ENCODE measurements around the gene DCST2. TPM values are rescaled to one million over a fixed set of nuclear protein-coding genes. Genes with fewer than 3 reads are reported as not detected.

DCST2 gene
- 10 to 100 TPM in 2 of 4 donors, 1 to 10 TPM in 2; 1.9 to 27.1 (median 10.6) TPM for polyA plus RNA-seq
- long read RNA-seq, donor 1: 0 reads
- long read RNA-seq, donor 2: 0 reads
- long read RNA-seq, donor 3, partial matches to known transcripts: 0 of 1 reads
- long read RNA-seq, donor 3, other reads (novel, unspliced or antisense): 0 of 1 reads
- long read RNA-seq, donor 4: 0 reads
- long read RNA-seq, donor 5: 0 reads
- long read RNA-seq, donor 6: 0 reads
- long read RNA-seq, donor 7: 0 reads
- long read RNA-seq, donor 8: 0 reads
- long read RNA-seq, donor 9: 0 reads
- long read RNA-seq, donor 10: 0 reads

DNA sequence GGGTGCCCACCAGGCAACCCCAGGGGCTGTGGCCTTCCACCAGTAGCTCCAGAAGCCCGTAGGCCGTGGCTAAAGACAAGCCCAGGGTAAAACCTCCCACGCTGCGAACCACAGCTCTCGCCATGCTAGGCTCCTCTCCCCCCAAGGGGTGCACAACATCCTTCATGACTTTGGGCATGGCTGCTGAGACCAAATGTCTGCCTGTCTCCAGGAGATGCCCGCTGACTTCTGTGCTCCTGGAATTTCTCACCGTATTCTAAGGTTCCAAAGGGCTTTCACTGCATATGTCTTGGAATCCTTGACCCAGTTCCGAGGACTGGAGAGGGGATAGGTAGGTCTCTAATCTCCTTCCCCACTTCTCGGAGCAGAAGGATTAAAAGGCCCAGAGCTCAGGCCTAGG is at the start of gene DCST2, which contains the start of gene DCST1:
TSS of gene DCST2 (minus strand) at position 258 of the 400 bp plus-strand sequence. CDS start at position 178, 80 bp downstream.
TSS of gene DCST1 (plus strand) at position 301 of the 400 bp plus-strand sequence. CDS start 213 bp downstream, outside the sequence.
- H3K9me3 ChIP-seq (ENCODE audit: control insufficient read depth in 2 of 2, insufficient read depth in 1 of 2, low read depth in 1 of 2, low read length in 1 of 2): no peaks in the 10 kb centered on the region
- WGBS, 3 donors: 89 to 95% (median 93%) methylated on average over 9 of the region's 9 CpGs
- DNase-seq (no peak), FAIRE-seq (no peak)
- H3K4me1 ChIP-seq (ENCODE audit: control insufficient read depth in 3 of 3, insufficient read depth in 2 of 3, low read depth in 1 of 3, low read length in 2 of 3): peaks cover 0 to 7% (median 6%) of the 10 kb centered on the region in 3 donors
- H3K27me3 ChIP-seq (ENCODE audit: control insufficient read depth in 3 of 3, insufficient read depth in 3 of 3, low read length in 3 of 3): no peaks in the 10 kb centered on the region
- no peak within 1 kb of the TSS for H3K4me3 ChIP-seq (ENCODE audit: low read depth in 1 of 3, low read length in 3 of 3)
- peaks cover 0 to 2% (median 0%) of the 10 kb centered on the region in 3 donors for H3K36me3 ChIP-seq (ENCODE audit: control insufficient read depth in 3 of 3, insufficient read depth in 2 of 3, low read depth in 1 of 3, low read length in 3 of 3)
- no peak within 1 kb of the TSS for H3K27ac ChIP-seq (ENCODE audit: low read depth in 1 of 3, low read length in 2 of 3)

DNA sequence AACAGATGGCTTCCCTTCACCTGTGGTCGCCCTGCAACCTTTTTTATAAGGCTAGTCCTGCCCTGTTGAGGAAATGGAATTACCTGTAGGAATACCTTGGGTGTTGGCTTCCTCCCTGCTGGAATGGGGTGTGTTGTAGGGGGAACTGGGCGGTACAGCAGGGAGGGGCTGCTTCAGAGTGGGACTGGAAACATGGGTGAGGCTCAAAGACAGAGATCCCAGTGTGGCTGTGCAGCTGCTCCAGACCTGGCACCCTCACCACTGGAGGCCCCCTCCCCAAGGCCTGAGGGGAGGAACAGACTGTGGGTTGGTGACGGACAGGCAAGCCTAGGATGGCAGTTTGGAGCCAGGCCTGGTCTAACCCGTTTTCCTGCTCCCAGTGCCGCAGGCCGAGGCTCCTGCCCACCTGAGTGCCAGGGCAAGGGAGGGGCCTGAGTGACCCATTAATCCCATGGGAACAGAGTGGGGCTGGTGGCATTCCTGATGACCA is 49.5 kb upstream of the DCST2 start:
- H3K27ac ChIP-seq (ENCODE audit: low read depth in 1 of 3, low read length in 2 of 3): peak overlapping the region in 2 of 3 donors; percentile 37 to 66
- no peaks in the 10 kb centered on the region for H3K9me3 ChIP-seq (ENCODE audit: control insufficient read depth in 2 of 2, insufficient read depth in 1 of 2, low read depth in 1 of 2, low read length in 1 of 2)
- WGBS, 3 donors: 16 to 47% (median 29%) methylated on average over 6 of the region's 6 CpGs
- peaks cover 0 to 11% (median 0%) of the 10 kb centered on the region in 3 donors for H3K36me3 ChIP-seq (ENCODE audit: control insufficient read depth in 3 of 3, insufficient read depth in 2 of 3, low read depth in 1 of 3, low read length in 3 of 3)
- FAIRE-seq: no peak
- no peak overlapping the region for H3K4me3 ChIP-seq (ENCODE audit: low read depth in 1 of 3, low read length in 3 of 3)
- H3K4me1 ChIP-seq (ENCODE audit: control insufficient read depth in 3 of 3, insufficient read depth in 2 of 3, low read depth in 1 of 3, low read length in 2 of 3): peaks cover 7 to 70% (median 11%) of the 10 kb centered on the region in 3 donors
- H3K27me3 ChIP-seq (ENCODE audit: control insufficient read depth in 3 of 3, insufficient read depth in 3 of 3, low read length in 3 of 3): peaks cover 0 to 53% (median 24%) of the 10 kb centered on the region in 3 donors
- DNase-seq: peak; percentile 80 to 82

DNA sequence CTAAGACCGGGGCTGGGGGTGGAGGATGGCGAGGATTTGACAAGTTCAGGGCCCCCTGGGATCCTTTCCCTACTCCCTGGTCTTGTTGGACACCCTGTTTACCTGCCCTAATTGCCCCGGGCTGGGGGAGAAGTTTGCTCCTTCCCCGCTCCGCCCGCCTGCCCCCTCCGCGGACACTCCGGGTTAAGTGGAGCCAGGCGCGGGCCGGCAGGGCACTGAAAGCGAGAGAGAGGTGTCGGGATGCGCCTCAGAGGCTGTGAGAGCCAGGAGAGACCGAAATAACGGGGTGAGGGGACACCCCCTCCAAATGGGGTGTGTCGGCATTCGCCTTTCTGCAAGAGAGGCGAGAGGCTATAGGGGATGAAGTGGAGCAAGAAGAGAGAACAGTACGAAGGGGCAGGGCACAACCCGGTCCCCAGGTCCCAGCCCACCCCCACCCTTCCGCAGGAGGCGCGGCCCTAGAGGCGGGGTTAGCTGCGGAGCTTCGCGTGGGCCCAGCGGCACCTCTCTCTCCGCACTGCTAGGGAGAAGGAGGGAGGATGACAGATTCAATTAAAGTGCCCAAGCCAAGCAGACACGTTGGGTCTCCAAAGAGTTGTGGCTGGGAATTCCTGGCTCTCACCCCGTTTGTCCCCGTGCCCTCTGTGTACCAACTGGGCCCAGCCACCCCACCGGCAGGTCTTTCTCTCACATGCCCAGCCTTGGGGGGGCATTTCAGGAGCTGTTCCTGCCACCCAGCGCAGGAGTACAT is 48.9 kb upstream of the DCST2 start:
- DNase-seq (peak in 1 of 2 donors; percentile 63), FAIRE-seq (no peak)
- Histone ChIP-seq H3K27me3 (ENCODE audit: control insufficient read depth in 3 of 3, insufficient read depth in 3 of 3, low read length in 3 of 3) (peaks cover 0 to 53% (median 24%) of the 10 kb centered on the region in 3 donors), H3K27ac (ENCODE audit: low read depth in 1 of 3, low read length in 2 of 3) (peak overlapping the region in 2 of 3 donors; percentile 32 to 66), H3K36me3 (ENCODE audit: control insufficient read depth in 3 of 3, insufficient read depth in 2 of 3, low read depth in 1 of 3, low read length in 3 of 3) (peaks cover 0 to 11% (median 0%) of the 10 kb centered on the region in 3 donors), H3K4me3 (ENCODE audit: low read depth in 1 of 3, low read length in 3 of 3) (peak overlapping the region in 2 of 3 donors; percentile 24), H3K4me1 (ENCODE audit: control insufficient read depth in 3 of 3, insufficient read depth in 2 of 3, low read depth in 1 of 3, low read length in 2 of 3) (peaks cover 7 to 76% (median 11%) of the 10 kb centered on the region in 3 donors), H3K9me3 (ENCODE audit: control insufficient read depth in 2 of 2, insufficient read depth in 1 of 2, low read depth in 1 of 2, low read length in 1 of 2) (no peaks in the 10 kb centered on the region)
- 1 to 4% (median 4%) methylated on average over 29 to 36 of the region's 36 CpGs for WGBS, 3 donors

DNA sequence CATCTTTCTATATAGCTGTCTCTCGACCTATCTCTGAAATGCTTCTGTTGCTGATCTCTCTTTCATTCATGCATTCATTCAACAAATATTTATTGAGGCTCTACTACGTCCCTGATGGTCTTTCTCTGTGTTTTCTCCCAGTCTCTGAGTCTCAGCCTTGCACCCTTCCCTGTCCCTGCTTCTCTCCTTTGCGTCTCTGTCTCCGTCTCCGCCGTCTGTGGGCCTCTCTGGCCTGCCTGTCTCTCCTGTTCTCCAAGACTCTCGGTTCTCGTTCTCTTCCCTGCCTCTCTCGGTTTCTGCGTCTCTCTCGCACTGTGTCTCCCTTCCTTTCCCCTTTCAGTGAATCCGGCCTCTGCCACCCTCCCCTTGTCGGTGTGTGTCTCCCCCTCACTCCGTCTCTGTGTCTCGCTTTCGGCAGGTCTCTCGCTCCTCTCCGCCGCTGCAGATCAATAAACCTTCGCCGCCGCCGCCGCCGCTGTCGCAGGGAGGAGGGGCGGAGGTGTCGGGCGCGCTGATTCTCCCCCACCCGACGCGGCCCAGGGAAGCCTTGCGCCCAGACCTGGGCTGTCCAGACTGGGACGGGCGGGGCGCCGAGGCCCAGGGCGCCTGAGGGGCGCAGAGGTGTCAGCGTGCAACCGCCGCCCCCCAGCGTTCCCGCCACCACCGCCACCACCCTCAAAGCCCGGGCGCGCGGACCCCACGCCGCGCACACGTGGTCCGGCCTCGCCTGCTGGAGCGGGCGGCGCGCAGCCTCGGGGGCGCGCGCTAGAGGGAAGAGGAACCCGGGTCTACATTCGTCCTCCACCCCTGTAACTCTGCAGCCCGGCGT is 48.1 kb upstream of the DCST2 start:
- H3K27ac ChIP-seq (ENCODE audit: low read depth in 1 of 3, low read length in 2 of 3): no peak overlapping the region
- FAIRE-seq (no peak), DNase-seq (peak; percentile 40 to 74)
- H3K9me3 ChIP-seq (ENCODE audit: control insufficient read depth in 2 of 2, insufficient read depth in 1 of 2, low read depth in 1 of 2, low read length in 1 of 2): no peaks in the 10 kb centered on the region
- H3K4me1 ChIP-seq (ENCODE audit: control insufficient read depth in 3 of 3, insufficient read depth in 2 of 3, low read depth in 1 of 3, low read length in 2 of 3): peaks cover 7 to 82% (median 11%) of the 10 kb centered on the region in 3 donors
- H3K27me3 ChIP-seq (ENCODE audit: control insufficient read depth in 3 of 3, insufficient read depth in 3 of 3, low read length in 3 of 3): peaks cover 0 to 53% (median 24%) of the 10 kb centered on the region in 3 donors
- peak overlapping the region in 2 of 3 donors; percentile 24 to 25 for H3K4me3 ChIP-seq (ENCODE audit: low read depth in 1 of 3, low read length in 3 of 3)
- WGBS, 3 donors: 1 to 2% (median 1%) methylated on average over 42 to 68 of the region's 68 CpGs
- peaks cover 0 to 6% (median 0%) of the 10 kb centered on the region in 3 donors for H3K36me3 ChIP-seq (ENCODE audit: control insufficient read depth in 3 of 3, insufficient read depth in 2 of 3, low read depth in 1 of 3, low read length in 3 of 3)

DNA sequence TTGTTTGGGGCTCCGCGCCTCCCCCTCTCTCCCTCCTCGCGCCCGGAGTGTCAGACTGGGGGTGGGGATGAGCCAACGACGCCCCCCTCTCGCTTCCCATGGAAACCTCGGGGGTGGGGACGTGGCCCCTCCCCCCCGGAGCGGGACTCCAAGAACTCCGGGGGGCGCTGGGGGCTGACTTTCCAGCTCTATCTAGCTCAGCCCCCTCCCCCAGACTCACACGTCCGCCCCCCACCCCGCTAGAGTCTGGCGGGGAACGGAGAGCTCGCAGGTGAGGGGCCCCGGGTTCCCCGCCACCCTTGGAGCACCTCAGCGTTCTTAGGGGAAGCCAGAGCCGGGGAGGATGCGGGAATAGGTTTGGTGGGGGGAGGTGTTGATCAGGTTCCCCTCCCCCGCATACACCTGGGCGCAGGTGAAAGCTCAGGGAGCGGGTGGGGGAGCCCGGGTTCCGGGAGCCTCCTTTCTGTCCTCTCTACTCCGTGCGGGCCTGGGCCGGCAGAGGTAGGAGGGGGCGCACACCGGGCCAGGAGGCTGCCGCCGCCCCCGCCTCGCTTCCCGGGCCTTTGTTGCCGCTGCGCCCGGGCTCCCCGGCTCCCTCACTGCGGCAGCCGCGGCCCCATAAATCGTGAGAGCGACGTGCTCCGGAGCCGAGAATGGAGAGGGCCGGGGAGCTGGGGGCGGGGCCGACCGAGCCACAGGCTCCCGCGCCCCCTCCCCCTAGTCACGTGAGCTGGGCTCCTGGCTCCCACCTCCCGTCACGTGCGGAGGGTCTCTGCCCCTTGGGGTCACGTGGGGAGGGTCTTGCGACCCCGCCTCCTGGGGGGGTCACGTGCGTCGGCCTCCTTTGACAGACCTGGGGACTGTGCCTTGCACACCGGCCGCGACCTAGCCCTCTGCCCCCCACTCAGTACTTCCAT is 47.0 kb upstream of the DCST2 start:
- Histone ChIP-seq H3K27ac (ENCODE audit: low read depth in 1 of 3, low read length in 2 of 3) (peak overlapping the region in 1 of 3 donors; percentile 20), H3K36me3 (ENCODE audit: control insufficient read depth in 3 of 3, insufficient read depth in 2 of 3, low read depth in 1 of 3, low read length in 3 of 3) (no peaks in the 10 kb centered on the region), H3K4me3 (ENCODE audit: low read depth in 1 of 3, low read length in 3 of 3) (peak overlapping the region in 2 of 3 donors; percentile 49 to 56), H3K9me3 (ENCODE audit: control insufficient read depth in 2 of 2, insufficient read depth in 1 of 2, low read depth in 1 of 2, low read length in 1 of 2) (no peaks in the 10 kb centered on the region), H3K4me1 (ENCODE audit: control insufficient read depth in 3 of 3, insufficient read depth in 2 of 3, low read depth in 1 of 3, low read length in 2 of 3) (peaks cover 5 to 74% (median 11%) of the 10 kb centered on the region in 3 donors), H3K27me3 (ENCODE audit: control insufficient read depth in 3 of 3, insufficient read depth in 3 of 3, low read length in 3 of 3) (peaks cover 0 to 53% (median 24%) of the 10 kb centered on the region in 3 donors)
- no peak for FAIRE-seq
- WGBS, 3 donors: 1% methylated on average over 45 to 71 of the region's 71 CpGs
- peak; percentile 27 to 80 for DNase-seq

DNA sequence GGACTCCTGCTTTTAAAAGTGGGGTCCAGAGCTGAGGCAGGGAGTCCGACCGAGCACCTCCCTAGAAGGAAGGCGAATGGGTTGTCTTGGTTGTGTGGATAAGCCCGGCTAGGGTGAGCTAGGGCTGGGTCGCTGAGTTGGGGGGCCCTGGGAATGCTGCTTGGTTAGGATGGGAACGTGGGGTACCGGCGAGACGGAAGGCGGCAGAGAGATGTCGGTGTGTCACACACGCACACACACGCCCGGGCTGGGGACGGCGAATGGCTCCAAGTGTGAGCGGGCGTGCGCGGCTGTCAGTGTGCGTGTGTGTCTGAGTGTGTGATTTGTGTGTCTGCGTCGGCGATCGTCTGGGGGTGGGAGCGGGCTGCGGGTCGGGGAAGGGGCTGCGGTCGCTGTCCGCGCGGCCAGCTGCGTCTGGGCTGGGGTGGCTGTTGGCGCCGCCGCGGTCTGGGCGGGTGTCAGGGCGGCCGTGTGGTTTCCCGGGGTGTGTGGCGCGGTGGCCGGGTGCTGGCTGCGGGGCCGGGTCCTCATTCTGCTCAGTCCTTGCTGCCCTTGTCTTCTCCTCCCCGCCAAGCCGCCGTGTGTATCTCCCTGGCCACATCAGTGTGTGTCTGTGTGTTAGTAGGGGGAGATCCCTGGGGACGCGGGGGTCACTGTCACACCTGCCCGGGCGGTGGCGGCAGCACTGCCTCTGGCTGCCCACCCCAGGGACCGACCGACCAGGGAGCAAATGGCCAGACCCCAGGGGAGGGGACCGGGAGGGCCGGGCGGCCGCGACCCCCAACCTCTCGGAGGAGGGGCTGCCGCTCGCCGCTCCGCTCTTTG is 46.1 kb upstream of the DCST2 start:
- 1 to 4% (median 1%) methylated on average over 41 to 67 of the region's 67 CpGs for whole genome bisulfite sequencing, 3 donors
- DNase-seq (peak in 1 of 2 donors; percentile 55), FAIRE-seq (no peak)
- Histone ChIP-seq H3K36me3 (ENCODE audit: control insufficient read depth in 3 of 3, insufficient read depth in 2 of 3, low read depth in 1 of 3, low read length in 3 of 3) (no peaks in the 10 kb centered on the region), H3K4me3 (ENCODE audit: low read depth in 1 of 3, low read length in 3 of 3) (peak overlapping the region; percentile 16 to 56 (median 49)), H3K27me3 (ENCODE audit: control insufficient read depth in 3 of 3, insufficient read depth in 3 of 3, low read length in 3 of 3) (peaks cover 0 to 53% (median 24%) of the 10 kb centered on the region in 3 donors), H3K9me3 (ENCODE audit: control insufficient read depth in 2 of 2, insufficient read depth in 1 of 2, low read depth in 1 of 2, low read length in 1 of 2) (no peaks in the 10 kb centered on the region), H3K4me1 (ENCODE audit: control insufficient read depth in 3 of 3, insufficient read depth in 2 of 3, low read depth in 1 of 3, low read length in 2 of 3) (peaks cover 5 to 71% (median 11%) of the 10 kb centered on the region in 3 donors), H3K27ac (ENCODE audit: low read depth in 1 of 3, low read length in 2 of 3) (peak overlapping the region in 1 of 3 donors; percentile 20)

DNA sequence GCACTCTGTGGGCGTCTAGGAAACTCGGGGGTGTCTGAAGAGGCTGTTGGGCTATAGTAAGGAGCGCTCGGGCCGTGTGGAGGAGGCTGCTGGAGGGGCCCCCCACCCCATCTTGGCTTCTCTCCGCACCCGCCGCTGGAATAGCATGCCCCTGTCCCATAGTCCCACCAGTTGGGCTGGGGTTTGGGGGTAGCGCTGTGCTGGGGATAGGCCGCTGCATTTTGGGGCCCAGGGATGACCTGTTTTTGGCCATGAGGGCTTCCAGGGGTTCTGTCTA is 45.6 kb upstream of the DCST2 start:
- Histone ChIP-seq H3K27me3 (ENCODE audit: control insufficient read depth in 3 of 3, insufficient read depth in 3 of 3, low read length in 3 of 3) (peaks cover 0 to 51% (median 24%) of the 10 kb centered on the region in 3 donors), H3K4me1 (ENCODE audit: control insufficient read depth in 3 of 3, insufficient read depth in 2 of 3, low read depth in 1 of 3, low read length in 2 of 3) (peaks cover 5 to 66% (median 11%) of the 10 kb centered on the region in 3 donors), H3K27ac (ENCODE audit: low read depth in 1 of 3, low read length in 2 of 3) (no peak overlapping the region), H3K4me3 (ENCODE audit: low read depth in 1 of 3, low read length in 3 of 3) (peak overlapping the region; percentile 16 to 56 (median 49)), H3K36me3 (ENCODE audit: control insufficient read depth in 3 of 3, insufficient read depth in 2 of 3, low read depth in 1 of 3, low read length in 3 of 3) (no peaks in the 10 kb centered on the region), H3K9me3 (ENCODE audit: control insufficient read depth in 2 of 2, insufficient read depth in 1 of 2, low read depth in 1 of 2, low read length in 1 of 2) (no peaks in the 10 kb centered on the region)
- 2 to 5% (median 2%) methylated on average over 7 to 10 of the region's 10 CpGs for WGBS, 3 donors
- FAIRE-seq: no peak
- DNase-seq: no peak

Measured in small intestine (tissue), 16 donors.